Measurements from ENCODE around the gene SPINT2. TPM values are rescaled to one million over a fixed set of nuclear protein-coding genes. Genes with fewer than 3 reads are reported as not detected.
A peak's percentile ranks its signal among the peaks of the same experiment; 100 is the strongest.

SPINT2 gene
- polyA plus RNA-seq, 1 donor from 2014 or later, result 236 TPM

- H3K9me2 ChIP-seq (ENCODE audit: insufficient read depth, low read length), result no peaks in the 10 kb centered on the region
- H3K36me3 ChIP-seq (ENCODE audit: insufficient read depth, low read length), result no peaks in the 10 kb centered on the region
- peak overlapping the region; percentile 65 for H3K9ac ChIP-seq (ENCODE audit: low read length)
- H3K4me2 ChIP-seq (ENCODE audit: low read length), result peak overlapping the region; percentile 39
- TF ChIP-seq REST (IDR thresholded peaks at IDR 0.05; ENCODE audit: borderline replicate concordance) (no peak), RAD21 (conservative IDR thresholded peaks at IDR 0.05) (no peak), SMC3 (conservative IDR thresholded peaks at IDR 0.05; ENCODE audit: poor library complexity) (no peak), EZH2 (IDR thresholded peaks at IDR 0.05; ENCODE audit: borderline replicate concordance, insufficient read depth, low read length, poor library complexity, severe bottlenecking) (no peak), POLR2AphosphoS5 (IDR thresholded peaks at IDR 0.05) (no peak), MXI1 (conservative IDR thresholded peaks at IDR 0.05; ENCODE audit: poor library complexity, severe bottlenecking) (no peak), TAF1 (IDR thresholded peaks at IDR 0.05; ENCODE audit: low read depth) (no peak), EP300 (conservative IDR thresholded peaks at IDR 0.05; ENCODE audit: poor library complexity, severe bottlenecking) (no peak)
- TF ChIP-seq, protein P1, sequence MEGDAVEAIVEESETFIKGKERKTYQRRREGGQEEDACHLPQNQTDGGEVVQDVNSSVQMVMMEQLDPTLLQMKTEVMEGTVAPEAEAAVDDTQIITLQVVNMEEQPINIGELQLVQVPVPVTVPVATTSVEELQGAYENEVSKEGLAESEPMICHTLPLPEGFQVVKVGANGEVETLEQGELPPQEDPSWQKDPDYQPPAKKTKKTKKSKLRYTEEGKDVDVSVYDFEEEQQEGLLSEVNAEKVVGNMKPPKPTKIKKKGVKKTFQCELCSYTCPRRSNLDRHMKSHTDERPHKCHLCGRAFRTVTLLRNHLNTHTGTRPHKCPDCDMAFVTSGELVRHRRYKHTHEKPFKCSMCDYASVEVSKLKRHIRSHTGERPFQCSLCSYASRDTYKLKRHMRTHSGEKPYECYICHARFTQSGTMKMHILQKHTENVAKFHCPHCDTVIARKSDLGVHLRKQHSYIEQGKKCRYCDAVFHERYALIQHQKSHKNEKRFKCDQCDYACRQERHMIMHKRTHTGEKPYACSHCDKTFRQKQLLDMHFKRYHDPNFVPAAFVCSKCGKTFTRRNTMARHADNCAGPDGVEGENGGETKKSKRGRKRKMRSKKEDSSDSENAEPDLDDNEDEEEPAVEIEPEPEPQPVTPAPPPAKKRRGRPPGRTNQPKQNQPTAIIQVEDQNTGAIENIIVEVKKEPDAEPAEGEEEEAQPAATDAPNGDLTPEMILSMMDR (IDR thresholded peaks at IDR 0.05; ENCODE audit: poor library complexity, severe bottlenecking), result no peak
- no peaks in the 10 kb centered on the region for H3F3A ChIP-seq (ENCODE audit: insufficient read depth, low read length, poor library complexity, severe bottlenecking)
- peak overlapping the region; percentile 57 for H3K27ac ChIP-seq (ENCODE audit: low read length)
- H2AFZ ChIP-seq (ENCODE audit: low read depth, low read length), result peak overlapping the region; percentile 60
- peaks cover 32% of the 10 kb centered on the region for H3K27me3 ChIP-seq (ENCODE audit: insufficient read depth, low read depth, low read length)
- no peaks in the 10 kb centered on the region for H4K20me1 ChIP-seq (ENCODE audit: insufficient read depth)
- no peaks in the 10 kb centered on the region for H3K9me3 ChIP-seq (ENCODE audit: low read length)
- no peaks in the 10 kb centered on the region for H3K79me2 ChIP-seq (replicated peaks; ENCODE audit: insufficient read depth, low read length)
- peak overlapping the region; percentile 75 for H3K4me3 ChIP-seq (ENCODE audit: low read length)
Measured at GRCh38 chr19:38316477-38317067, 52.2 kb downstream of the SPINT2 start.

GRCh38 chr19:38317104-38317612 is 52.8 kb downstream of the SPINT2 start:
- no peak overlapping the region for H2AFZ ChIP-seq (ENCODE audit: low read depth, low read length)
- H3K9me3 ChIP-seq (ENCODE audit: low read length), result no peaks in the 10 kb centered on the region
- H4K20me1 ChIP-seq (ENCODE audit: insufficient read depth), result no peaks in the 10 kb centered on the region
- no peaks in the 10 kb centered on the region for H3K79me2 ChIP-seq (replicated peaks; ENCODE audit: insufficient read depth, low read length)
- H3K9ac ChIP-seq (ENCODE audit: low read length), result no peak overlapping the region
- no peaks in the 10 kb centered on the region for H3K9me2 ChIP-seq (ENCODE audit: insufficient read depth, low read length)
- no peaks in the 10 kb centered on the region for H3F3A ChIP-seq (ENCODE audit: insufficient read depth, low read length, poor library complexity, severe bottlenecking)
- no peak overlapping the region for H3K4me3 ChIP-seq (ENCODE audit: low read length)
- no peaks in the 10 kb centered on the region for H3K36me3 ChIP-seq (ENCODE audit: insufficient read depth, low read length)
- TF ChIP-seq TAF1 (IDR thresholded peaks at IDR 0.05; ENCODE audit: low read depth) (no peak), POLR2AphosphoS5 (IDR thresholded peaks at IDR 0.05) (no peak), EZH2 (IDR thresholded peaks at IDR 0.05; ENCODE audit: borderline replicate concordance, insufficient read depth, low read length, poor library complexity, severe bottlenecking) (no peak), SMC3 (conservative IDR thresholded peaks at IDR 0.05; ENCODE audit: poor library complexity) (no peak), RAD21 (conservative IDR thresholded peaks at IDR 0.05) (no peak), REST (IDR thresholded peaks at IDR 0.05; ENCODE audit: borderline replicate concordance) (no peak), MXI1 (conservative IDR thresholded peaks at IDR 0.05; ENCODE audit: poor library complexity, severe bottlenecking) (no peak), EP300 (conservative IDR thresholded peaks at IDR 0.05; ENCODE audit: poor library complexity, severe bottlenecking) (no peak)
- TF ChIP-seq, protein P1 (IDR thresholded peaks at IDR 0.05; ENCODE audit: poor library complexity, severe bottlenecking), result no peak
- H3K4me2 ChIP-seq (ENCODE audit: low read length), result no peak overlapping the region
- H3K27me3 ChIP-seq (ENCODE audit: insufficient read depth, low read depth, low read length), result peaks cover 34% of the 10 kb centered on the region
- no peak overlapping the region for H3K27ac ChIP-seq (ENCODE audit: low read length)
